MM.1S (cell line): ENCODE measurements around the gene PHTF2.

Source experiments
- DNase-seq: peaks from one replicate; pipeline ENCODE4 v3.0.0-alpha.2; 2015
- H2AFZ ChIP-seq: fragments of 300-600 bp; sonication (generic); 2 replicates; pipeline ENCODE4 v1.6.0; 2016; ENCODE audit warnings: antibody characterized with exemption, low read length
- H3F3A ChIP-seq: fragments of 300-600 bp; sonication (generic); 2 replicates; pipeline ENCODE4 v1.6.1; 2016; ENCODE audit warnings: mild to moderate bottlenecking, antibody characterized with exemption, low read length, moderate library complexity, mixed read lengths; ENCODE audit not compliant: insufficient read depth
- H3K27ac ChIP-seq: fragments of 300-600 bp; sonication (generic); 2 replicates; pipeline ENCODE4 v1.5.1; 2016; ENCODE audit warnings: mild to moderate bottlenecking, low read length
- H3K27me3 ChIP-seq: fragments of 300-600 bp; sonication (generic); replicated peaks from 2 replicates; pipeline ENCODE4 v1.6.0; 2016; ENCODE audit warnings: low read length; ENCODE audit not compliant: insufficient read depth
- H3K36me3 ChIP-seq: fragments of 300-600 bp; sonication (generic); replicated peaks from 2 replicates; pipeline ENCODE4 v1.6.1; 2016; ENCODE audit warnings: mild to moderate bottlenecking, low read length, mixed read lengths; ENCODE audit not compliant: insufficient read depth
- H3K4me1 ChIP-seq: fragments of 300-600 bp; sonication (generic); 2 replicates; pipeline ENCODE4 v1.6.1; 2016; ENCODE audit warnings: low read length, mixed read lengths
- H3K4me2 ChIP-seq: fragments of 300-600 bp; sonication (generic); 2 replicates; pipeline ENCODE4 v1.6.0; 2016; ENCODE audit warnings: low read depth, low read length
- H3K4me3 ChIP-seq: fragments of 300-600 bp; sonication (generic); 2 replicates; pipeline ENCODE4 v1.5.1; 2016; ENCODE audit warnings: low read length, mixed read lengths
- H3K79me2 ChIP-seq: fragments of 300-600 bp; sonication (generic); 2 replicates; pipeline ENCODE4 v1.6.1; 2016; ENCODE audit warnings: mixed run types, low read length, mixed read lengths
- H3K9ac ChIP-seq: fragments of 300-600 bp; sonication (generic); 2 replicates; pipeline ENCODE4 v1.6.1; 2016; ENCODE audit warnings: low read length, mixed read lengths
- H3K9me2 ChIP-seq: fragments of 300-600 bp; sonication (generic); replicated peaks from 2 replicates; pipeline ENCODE4 v1.6.1; 2016; ENCODE audit warnings: mild to moderate bottlenecking, low read length, mixed read lengths; ENCODE audit not compliant: insufficient read depth
- H3K9me3 ChIP-seq: fragments of 300-600 bp; sonication (generic); replicated peaks from 2 replicates; pipeline ENCODE4 v1.6.1; 2016; ENCODE audit warnings: mild to moderate bottlenecking, low read length, mixed read lengths; ENCODE audit not compliant: insufficient read depth
- H4K20me1 ChIP-seq: fragments of 300-600 bp; sonication (generic); 2 replicates; pipeline ENCODE4 v1.6.1; 2016; ENCODE audit warnings: mild to moderate bottlenecking, low read length, moderate library complexity, mixed read lengths; ENCODE audit not compliant: insufficient read depth
- EZH2 ChIP-seq: fragments of 300-600 bp; sonication (generic); optimal IDR thresholded peaks from 2 replicates; pipeline ENCODE3; 2017; ENCODE audit warnings: low read depth, mild to moderate bottlenecking, antibody characterized with exemption, low read length, mixed read lengths
- EZH2phosphoT487 ChIP-seq: fragments of 300-600 bp; sonication (generic); IDR thresholded peaks from 2 replicates; pipeline ENCODE4 v1.6.1; 2018; ENCODE audit warnings: antibody characterized with exemption, low read length
- TF ChIP-seq, protein P1 (sequence below): fragments of 300-600 bp; sonication (generic); IDR thresholded peaks from 2 replicates; pipeline ENCODE4 v1.5.1; 2016; ENCODE audit warnings: antibody characterized with exemption, low read length, mixed read lengths

The PHTF2 gene

GRCh38 chr7:77820967-77821366 is 22.4 kb downstream of the PHTF2 start:
- H3K9me3 ChIP-seq, result 0 out of 2 replicates have a peak, but pooled peaks cover 6% of the 10 kb centered on the region
- no peaks in the 10 kb centered on the region for H4K20me1 ChIP-seq
- H3K36me3 ChIP-seq, result no peaks in the 10 kb centered on the region
- H3K4me2 ChIP-seq, result no peak overlapping the region
- H3K9ac ChIP-seq, result no peak overlapping the region
- H3K4me3 ChIP-seq, result no peak overlapping the region
- no peak overlapping the region for H3K27ac ChIP-seq
- peaks cover 9% of the 10 kb centered on the region; the same call in 1 of the 2 replicates for H3K4me1 ChIP-seq
- TF ChIP-seq, protein P1, sequence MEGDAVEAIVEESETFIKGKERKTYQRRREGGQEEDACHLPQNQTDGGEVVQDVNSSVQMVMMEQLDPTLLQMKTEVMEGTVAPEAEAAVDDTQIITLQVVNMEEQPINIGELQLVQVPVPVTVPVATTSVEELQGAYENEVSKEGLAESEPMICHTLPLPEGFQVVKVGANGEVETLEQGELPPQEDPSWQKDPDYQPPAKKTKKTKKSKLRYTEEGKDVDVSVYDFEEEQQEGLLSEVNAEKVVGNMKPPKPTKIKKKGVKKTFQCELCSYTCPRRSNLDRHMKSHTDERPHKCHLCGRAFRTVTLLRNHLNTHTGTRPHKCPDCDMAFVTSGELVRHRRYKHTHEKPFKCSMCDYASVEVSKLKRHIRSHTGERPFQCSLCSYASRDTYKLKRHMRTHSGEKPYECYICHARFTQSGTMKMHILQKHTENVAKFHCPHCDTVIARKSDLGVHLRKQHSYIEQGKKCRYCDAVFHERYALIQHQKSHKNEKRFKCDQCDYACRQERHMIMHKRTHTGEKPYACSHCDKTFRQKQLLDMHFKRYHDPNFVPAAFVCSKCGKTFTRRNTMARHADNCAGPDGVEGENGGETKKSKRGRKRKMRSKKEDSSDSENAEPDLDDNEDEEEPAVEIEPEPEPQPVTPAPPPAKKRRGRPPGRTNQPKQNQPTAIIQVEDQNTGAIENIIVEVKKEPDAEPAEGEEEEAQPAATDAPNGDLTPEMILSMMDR, result no peak
- H3K79me2 ChIP-seq, result peaks cover 32% of the 10 kb centered on the region
- peaks cover 4% of the 10 kb centered on the region; the same call in 1 of the 2 replicates for H3F3A ChIP-seq
- no peak overlapping the region for H2AFZ ChIP-seq
- DNase-seq, result no peak
- no peaks in the 10 kb centered on the region for H3K27me3 ChIP-seq
- no peaks in the 10 kb centered on the region for H3K9me2 ChIP-seq

DNA sequence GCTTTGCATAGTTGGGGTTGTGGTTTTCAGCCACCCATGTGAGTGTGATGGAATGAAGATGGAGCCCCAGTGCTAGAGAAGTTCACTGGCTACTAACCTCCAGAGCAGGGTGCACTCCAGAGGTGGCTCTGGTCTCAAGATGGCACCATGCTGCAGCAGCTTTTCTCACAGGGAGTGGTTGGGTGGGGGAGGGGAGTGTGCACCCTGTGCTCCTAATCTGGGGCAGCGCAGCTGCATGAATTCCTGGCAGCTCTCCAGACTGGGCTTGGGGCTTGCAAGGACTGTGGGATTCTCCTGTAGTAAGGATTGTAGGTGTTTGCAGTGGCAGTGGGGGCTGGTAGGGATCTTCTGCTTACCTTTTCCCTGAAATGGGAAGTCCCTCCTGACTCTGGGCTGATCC is 23.7 kb downstream of the PHTF2 start:
- no peak overlapping the region for H3K4me2 ChIP-seq
- H3F3A ChIP-seq, result peaks cover 4% of the 10 kb centered on the region; the same call in 1 of the 2 replicates
- no peaks in the 10 kb centered on the region for H3K27me3 ChIP-seq
- 0 out of 2 replicates have a peak, but pooled peaks cover 6% of the 10 kb centered on the region for H3K9me3 ChIP-seq
- no peaks in the 10 kb centered on the region for H3K36me3 ChIP-seq
- no peak overlapping the region for H3K4me3 ChIP-seq
- H3K9me2 ChIP-seq, result no peaks in the 10 kb centered on the region
- no peaks in the 10 kb centered on the region for H4K20me1 ChIP-seq
- H3K27ac ChIP-seq, result no peak overlapping the region
- peaks cover 28% of the 10 kb centered on the region for H3K79me2 ChIP-seq
- peaks cover 9% of the 10 kb centered on the region; the same call in 1 of the 2 replicates for H3K4me1 ChIP-seq
- H3K9ac ChIP-seq, result no peak overlapping the region
- no peak for DNase-seq
- TF ChIP-seq EZH2phosphoT487, result no peak
- TF ChIP-seq EZH2, result no peak
- TF ChIP-seq, protein P1, result no peak
- H2AFZ ChIP-seq, result no peak overlapping the region

- H3K79me2 ChIP-seq, result peaks cover 37% of the 10 kb centered on the region
- H3K4me3 ChIP-seq, result no peak overlapping the region
These were observed 25.2 kb downstream of the PHTF2 start for GRCh38 chr7:77823787-77824186.

More at GRCh38 chr7:77823787-77824186, 25.2 kb downstream of the PHTF2 start:
- Histone ChIP-seq H3K4me2 (no peak overlapping the region), H3K9me2 (no peaks in the 10 kb centered on the region), H3K9ac (no peak overlapping the region), H4K20me1 (no peaks in the 10 kb centered on the region), H3K36me3 (no peaks in the 10 kb centered on the region), H3K27me3 (no peaks in the 10 kb centered on the region), H3F3A (peaks cover 4% of the 10 kb centered on the region; the same call in 1 of the 2 replicates), H2AFZ (no peak overlapping the region), H3K4me1 (peaks cover 9% of the 10 kb centered on the region; the same call in 1 of the 2 replicates), H3K9me3 (0 out of 2 replicates have a peak, but pooled peaks cover 6% of the 10 kb centered on the region), H3K27ac (no peak overlapping the region)
- TF ChIP-seq EZH2, result no peak
- TF ChIP-seq EZH2phosphoT487, result no peak
- TF ChIP-seq, protein P1, result no peak
- DNase-seq, result no peak
